Hepatocyte (in vitro differentiated cells): ENCODE results near the gene DUSP2. TPM values are rescaled to one million over a fixed set of nuclear protein-coding genes. Genes with fewer than 3 reads are reported as not detected.

Experiments
- DNase-seq: peaks from one replicate; pipeline ENCODE4 v3.0.0-alpha.2; 2016; ENCODE audit warnings: low spot score
- H2AFZ ChIP-seq: fragments of 200-600 bp; sonication (generic); 2 replicates; pipeline ENCODE4 v1.6.0; 2016; ENCODE audit warnings: antibody characterized with exemption, mild to moderate bottlenecking
- H3K27ac ChIP-seq: fragments of 200-600 bp; sonication (generic); 2 replicates; pipeline ENCODE4 v1.5.1; 2016; ENCODE audit warnings: mild to moderate bottlenecking
- H3K27me3 ChIP-seq: fragments of 200-600 bp; sonication (generic); 2 replicates; pipeline ENCODE4 v1.6.1; 2016
- H3K36me3 ChIP-seq: fragments of 200-600 bp; sonication (generic); replicated peaks from 2 replicates; pipeline ENCODE4 v1.5.1; 2016; ENCODE audit warnings: low read depth; ENCODE audit not compliant: insufficient read depth
- H3K4me1 ChIP-seq: fragments of 200-600 bp; sonication (generic); 2 replicates; pipeline ENCODE4 v1.5.1; 2016; ENCODE audit warnings: mild to moderate bottlenecking, moderate library complexity; ENCODE audit not compliant: insufficient read depth
- H3K4me2 ChIP-seq: fragments of 200-600 bp; sonication (generic); 2 replicates; pipeline ENCODE4 v1.6.0; 2016
- H3K4me3 ChIP-seq: fragments of 200-600 bp; sonication (generic); 2 replicates; pipeline ENCODE4 v1.5.1; 2016; ENCODE audit warnings: mild to moderate bottlenecking
- H3K79me2 ChIP-seq: fragments of 200-600 bp; sonication (generic); 2 replicates; pipeline ENCODE4 v1.6.0; 2017; ENCODE audit warnings: mild to moderate bottlenecking
- H3K9me2 ChIP-seq: fragments of 200-600 bp; sonication (generic); replicated peaks from 2 replicates; pipeline ENCODE4 v1.6.0; 2017; ENCODE audit warnings: mild to moderate bottlenecking; ENCODE audit not compliant: insufficient read depth
- H3K9me3 ChIP-seq: fragments of 200-600 bp; sonication (generic); 2 replicates; pipeline ENCODE4 v1.5.1; 2016; ENCODE audit warnings: low read depth, mild to moderate bottlenecking
- H4K20me1 ChIP-seq: fragments of 200-600 bp; sonication (generic); 2 replicates; pipeline ENCODE4 v1.6.0; 2016; ENCODE audit warnings: mild to moderate bottlenecking; ENCODE audit not compliant: insufficient read depth, poor library complexity, severe bottlenecking
- EZH2 ChIP-seq: fragments of 200-600 bp; sonication (generic); IDR thresholded peaks from 2 replicates; pipeline ENCODE4 v1.6.1; 2016; ENCODE audit warnings: antibody characterized with exemption, mild to moderate bottlenecking, borderline replicate concordance
- EZH2phosphoT487 ChIP-seq: fragments of 200-600 bp; sonication (generic); IDR thresholded peaks from one replicate; pipeline ENCODE4 v1.6.1; 2018; ENCODE audit warnings: antibody characterized with exemption, mild to moderate bottlenecking, low read depth, moderate library complexity; ENCODE audit not compliant: unreplicated experiment, severe bottlenecking
- WGBS: methylation state at CpG from one replicate; pipeline ENCODE4 v1.1.6; 2016; ENCODE audit warnings: low lambda C conversion rate; ENCODE audit errors: missing lambda C conversion rate; 5-methylcytosine and 5-hydroxymethylcytosine counted together
- polyA plus RNA-seq: library from polyadenylated mRNA; unstranded; fragments of >200 nt; fragmentation: Nextera tagmentation; extraction: Ambion mirVana; gene quantifications from 2 replicates; pipeline ENCODE4 v1.2.1, GENCODE V29; 2016
- total RNA-seq: library from RNA; depleted of rRNA; stranded (reverse); fragments of >200 nt; gene quantifications from 2 replicates; pipeline ENCODE4 v1.2.3, GENCODE V29; 2014
- TF ChIP-seq, protein P1 (sequence below): fragments of 200-600 bp; sonication (generic); IDR thresholded peaks from 2 replicates; pipeline ENCODE4 v1.5.1; 2016; ENCODE audit warnings: antibody characterized with exemption, mild to moderate bottlenecking; ENCODE audit not compliant: poor library complexity

The DUSP2 gene
- total and polyA plus RNA-seq, 2 experiments from 2014 or later: 11.3 to 24.0 TPM

DNA sequence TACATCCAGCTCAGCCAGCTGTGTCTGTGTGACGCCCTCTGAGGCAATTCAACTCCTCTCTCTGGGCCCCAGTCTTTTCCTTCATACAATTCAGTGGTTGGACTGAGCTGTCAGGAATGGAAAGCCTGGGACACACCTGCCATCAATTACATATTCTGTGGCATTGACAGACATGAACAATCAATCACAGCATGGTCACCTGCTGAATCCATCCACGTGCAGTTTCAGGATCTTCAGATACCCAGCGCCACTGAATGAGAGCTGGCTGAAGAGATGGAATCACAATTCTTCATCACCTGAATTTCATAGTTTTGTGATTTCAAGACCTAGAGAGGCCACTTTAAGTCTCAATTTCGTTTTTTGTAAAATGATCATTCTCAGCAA, 34.0 kb downstream of the DUSP2 start:
- H4K20me1 ChIP-seq: no peaks in the 10 kb centered on the region
- no peak overlapping the region for H2AFZ ChIP-seq
- no peak for DNase-seq
- no peaks in the 10 kb centered on the region for H3K27me3 ChIP-seq
- no peaks in the 10 kb centered on the region for H3K36me3 ChIP-seq
- TF ChIP-seq EZH2 (no peak), EZH2phosphoT487 (no peak)
- TF ChIP-seq, protein P1, sequence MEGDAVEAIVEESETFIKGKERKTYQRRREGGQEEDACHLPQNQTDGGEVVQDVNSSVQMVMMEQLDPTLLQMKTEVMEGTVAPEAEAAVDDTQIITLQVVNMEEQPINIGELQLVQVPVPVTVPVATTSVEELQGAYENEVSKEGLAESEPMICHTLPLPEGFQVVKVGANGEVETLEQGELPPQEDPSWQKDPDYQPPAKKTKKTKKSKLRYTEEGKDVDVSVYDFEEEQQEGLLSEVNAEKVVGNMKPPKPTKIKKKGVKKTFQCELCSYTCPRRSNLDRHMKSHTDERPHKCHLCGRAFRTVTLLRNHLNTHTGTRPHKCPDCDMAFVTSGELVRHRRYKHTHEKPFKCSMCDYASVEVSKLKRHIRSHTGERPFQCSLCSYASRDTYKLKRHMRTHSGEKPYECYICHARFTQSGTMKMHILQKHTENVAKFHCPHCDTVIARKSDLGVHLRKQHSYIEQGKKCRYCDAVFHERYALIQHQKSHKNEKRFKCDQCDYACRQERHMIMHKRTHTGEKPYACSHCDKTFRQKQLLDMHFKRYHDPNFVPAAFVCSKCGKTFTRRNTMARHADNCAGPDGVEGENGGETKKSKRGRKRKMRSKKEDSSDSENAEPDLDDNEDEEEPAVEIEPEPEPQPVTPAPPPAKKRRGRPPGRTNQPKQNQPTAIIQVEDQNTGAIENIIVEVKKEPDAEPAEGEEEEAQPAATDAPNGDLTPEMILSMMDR: no peak
- no peak overlapping the region for H3K4me3 ChIP-seq
- no peaks in the 10 kb centered on the region for H3K79me2 ChIP-seq
- no peak overlapping the region for H3K4me2 ChIP-seq
- no peaks in the 10 kb centered on the region for H3K9me2 ChIP-seq
- WGBS: 71% methylated on average over 4 of the region's 4 CpGs
- H3K9me3 ChIP-seq: no peaks in the 10 kb centered on the region
- H3K27ac ChIP-seq: no peak overlapping the region
- H3K4me1 ChIP-seq: peaks cover 12% of the 10 kb centered on the region

DNA sequence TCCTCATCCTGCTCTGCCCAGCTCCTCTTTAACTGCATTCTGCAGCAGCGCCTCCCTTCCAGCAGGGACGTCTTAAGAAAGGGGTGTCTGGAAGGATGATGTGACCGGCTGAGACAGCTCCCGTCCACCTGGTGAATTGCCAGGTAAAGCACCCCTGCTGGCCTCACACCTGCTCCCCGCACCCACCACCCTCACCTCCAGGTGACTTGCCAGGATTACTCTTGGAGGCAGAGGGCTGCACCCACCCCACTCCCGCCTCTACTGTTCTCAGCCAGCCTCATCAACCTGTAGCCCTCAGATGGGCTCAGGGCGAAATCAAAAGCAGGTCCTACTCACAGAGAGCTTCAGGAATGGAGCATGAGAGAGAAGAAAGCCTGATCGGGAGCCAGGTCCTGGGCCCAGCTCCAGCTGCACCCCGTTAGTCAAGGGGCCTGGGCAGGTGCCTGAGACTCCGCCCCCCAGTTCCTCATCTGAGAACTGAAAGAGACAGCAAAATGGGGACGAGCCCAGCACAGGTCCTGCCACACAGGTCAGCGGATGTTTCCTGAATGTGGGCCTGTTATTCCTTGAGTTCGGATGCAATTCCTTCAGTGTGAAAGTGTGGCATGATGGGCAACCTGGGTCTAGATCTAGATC, 34.5 kb downstream of the DUSP2 start:
- Histone ChIP-seq H3K9me3 (no peaks in the 10 kb centered on the region), H3K4me2 (no peak overlapping the region), H3K9me2 (no peaks in the 10 kb centered on the region), H2AFZ (no peak overlapping the region), H3K4me3 (no peak overlapping the region), H4K20me1 (no peaks in the 10 kb centered on the region), H3K4me1 (peaks cover 12% of the 10 kb centered on the region), H3K36me3 (no peaks in the 10 kb centered on the region), H3K79me2 (no peaks in the 10 kb centered on the region), H3K27me3 (no peaks in the 10 kb centered on the region), H3K27ac (no peak overlapping the region)
- WGBS: 89% methylated on average over 13 of the region's 13 CpGs
- DNase-seq: no peak
- TF ChIP-seq, protein P1: no peak
- TF ChIP-seq EZH2phosphoT487: no peak
- TF ChIP-seq EZH2: no peak

DNA sequence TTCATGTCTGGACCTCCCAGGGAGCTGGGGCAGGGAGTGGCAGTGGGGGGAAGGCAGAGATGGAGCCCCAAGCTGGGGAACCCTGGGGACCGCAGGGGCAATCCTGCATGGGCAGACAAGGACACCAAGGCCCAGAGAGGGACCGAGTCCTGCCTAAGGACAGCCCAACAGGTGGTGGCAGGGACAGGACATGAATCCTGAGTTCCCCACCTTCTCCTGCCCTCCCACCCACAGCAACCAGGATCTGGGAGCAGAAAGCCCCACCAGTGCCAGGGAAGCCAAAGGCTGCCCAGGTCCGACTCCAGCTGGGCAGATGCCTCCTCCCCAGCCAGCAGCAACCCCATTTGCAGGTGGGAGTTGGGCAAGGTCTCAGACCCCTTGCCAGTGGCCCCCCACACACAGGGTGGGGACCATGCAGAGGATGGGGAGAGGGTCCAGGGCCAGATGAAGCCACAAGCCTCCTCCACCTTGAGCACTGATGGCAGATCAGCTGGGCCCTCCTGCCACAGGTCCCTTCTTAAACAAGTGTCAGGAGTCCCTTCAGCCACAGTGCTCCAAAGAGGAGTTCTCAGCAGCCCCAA, 35.2 kb downstream of the DUSP2 start:
- WGBS: 96% methylated on average over 3 of the region's 3 CpGs
- no peaks in the 10 kb centered on the region for H3K9me2 ChIP-seq

More for the DNA sequence above, 35.2 kb downstream of the DUSP2 start:
- no peak overlapping the region for H3K27ac ChIP-seq
- no peak for DNase-seq
- H4K20me1 ChIP-seq: no peaks in the 10 kb centered on the region
- TF ChIP-seq EZH2: no peak
- TF ChIP-seq EZH2phosphoT487: no peak
- TF ChIP-seq, protein P1: no peak
- H3K4me3 ChIP-seq: no peak overlapping the region
- no peaks in the 10 kb centered on the region for H3K79me2 ChIP-seq
- H3K27me3 ChIP-seq: no peaks in the 10 kb centered on the region
- no peaks in the 10 kb centered on the region for H3K9me3 ChIP-seq
- no peaks in the 10 kb centered on the region for H3K36me3 ChIP-seq
- no peak overlapping the region for H2AFZ ChIP-seq
- peaks cover 12% of the 10 kb centered on the region for H3K4me1 ChIP-seq
- H3K4me2 ChIP-seq: no peak overlapping the region
